Activated naive CD4-positive, alpha-beta T cell treated with anti-CD3 and anti-CD28 coated beads, Interleukin-2, amount 50 U/mL, for 72 hours (primary cell): Measurements from ENCODE around the gene MED13L. TPM values are rescaled to one million over a fixed set of nuclear protein-coding genes. Genes with fewer than 3 reads are reported as not detected.

Experiments used
- ATAC-seq, 2 donors: fragments of 150-1000 bp; cut with Tn5 transposase; 2 replicates each; pipeline ENCODE4 v1.10.0; 2021; ENCODE audit warnings: mild to moderate bottlenecking in 2 of 2, moderate library complexity in 2 of 2
- DNase-seq, 2 donors: peaks; one replicate each; pipeline ENCODE4 v3.0.0; 2021 to 2022; ENCODE audit warnings: low spot score in 2 of 2
- H3K27ac Mint-ChIP-seq, 2 donors: one replicate each; pipeline ENCODE4 v1.8.0; 2022; ENCODE audit warnings: mild to moderate bottlenecking in 2 of 2, mixed read lengths in 2 of 2
- H3K36me3 Mint-ChIP-seq, 2 donors: one replicate each; pipeline ENCODE4 v1.8.0; 2022; ENCODE audit warnings: mixed read lengths in 2 of 2
- H3K9me3 Mint-ChIP-seq, 2 donors: one replicate each; pipeline ENCODE4 v1.8.0; 2022; ENCODE audit warnings: mixed read lengths in 2 of 2
- total RNA-seq, 2 donors: library from RNA; stranded (reverse); gene quantifications; one replicate each; pipeline ENCODE4 v1.2.3, GENCODE V29; 2022

Gene MED13L
- total RNA-seq, 2 donors from 2014 or later = 54.2 to 64.0 TPM

- Mint-ChIP-seq H3K9me3 (no peaks in the 10 kb centered on the region), H3K36me3 (no peaks in the 10 kb centered on the region)
- no peak for ATAC-seq
Observed at GRCh38 chr12:116266631-116267349, 10.7 kb downstream of the MED13L start.

GRCh38 chr12:116266168-116266601, 11.3 kb downstream of the MED13L start:
- Mint-ChIP-seq H3K9me3 (no peaks in the 10 kb centered on the region), H3K36me3 (no peaks in the 10 kb centered on the region), H3K27ac (no peak overlapping the region)
- no peak for ATAC-seq
- no peak for DNase-seq

More at GRCh38 chr12:116266631-116267349, 10.7 kb downstream of the MED13L start:
- H3K27ac Mint-ChIP-seq = no peak overlapping the region
- no peak for DNase-seq

GRCh38 chr12:116265351-116266147, 11.9 kb downstream of the MED13L start:
- DNase-seq (no peak), ATAC-seq (no peak)
- Mint-ChIP-seq H3K36me3 (no peaks in the 10 kb centered on the region), H3K9me3 (no peaks in the 10 kb centered on the region), H3K27ac (no peak overlapping the region)

GRCh38 chr12:116264525-116265070, 12.9 kb downstream of the MED13L start:
- ATAC-seq = no peak
- DNase-seq = no peak
- Mint-ChIP-seq H3K27ac (no peak overlapping the region), H3K36me3 (no peaks in the 10 kb centered on the region), H3K9me3 (no peaks in the 10 kb centered on the region)

GRCh38 chr12:116263844-116264243, 13.6 kb downstream of the MED13L start:
- no peak for ATAC-seq
- Mint-ChIP-seq H3K9me3 (no peaks in the 10 kb centered on the region), H3K27ac (no peak overlapping the region), H3K36me3 (no peaks in the 10 kb centered on the region)
- DNase-seq = no peak

GRCh38 chr12:116263431-116263830, 14.1 kb downstream of the MED13L start:
- DNase-seq = no peak
- ATAC-seq = no peak
- Mint-ChIP-seq H3K27ac (no peak overlapping the region), H3K9me3 (no peaks in the 10 kb centered on the region), H3K36me3 (no peaks in the 10 kb centered on the region)

- no peak for ATAC-seq
- Mint-ChIP-seq H3K36me3 (no peaks in the 10 kb centered on the region), H3K9me3 (no peaks in the 10 kb centered on the region)
Observed at GRCh38 chr12:116262741-116263140, 14.8 kb downstream of the MED13L start.

GRCh38 chr12:116261525-116262100, 15.9 kb downstream of the MED13L start:
- no peak overlapping the region for H3K27ac Mint-ChIP-seq
- no peak for DNase-seq
- H3K36me3 Mint-ChIP-seq = no peaks in the 10 kb centered on the region
- ATAC-seq = peak in 1 of 2 donors; percentile 62
- H3K9me3 Mint-ChIP-seq = no peaks in the 10 kb centered on the region

More at GRCh38 chr12:116262741-116263140, 14.8 kb downstream of the MED13L start:
- no peak for DNase-seq
- no peak overlapping the region for H3K27ac Mint-ChIP-seq

GRCh38 chr12:116259800-116260577, 17.5 kb downstream of the MED13L start:
- no peak overlapping the region for H3K27ac Mint-ChIP-seq
- no peak for ATAC-seq

GRCh38 chr12:116257826-116258225, 19.7 kb downstream of the MED13L start:
- ATAC-seq = no peak
- H3K27ac Mint-ChIP-seq = peak overlapping the region in 1 of 2 donors; percentile 41
- no peak for DNase-seq
- no peaks in the 10 kb centered on the region for H3K9me3 Mint-ChIP-seq
- H3K36me3 Mint-ChIP-seq = peaks cover 0 to 6% of the 10 kb centered on the region in 2 donors

More at GRCh38 chr12:116259800-116260577, 17.5 kb downstream of the MED13L start:
- no peaks in the 10 kb centered on the region for H3K9me3 Mint-ChIP-seq
- no peaks in the 10 kb centered on the region for H3K36me3 Mint-ChIP-seq
- no peak for DNase-seq

- no peak for DNase-seq
- Mint-ChIP-seq H3K27ac (no peak overlapping the region), H3K9me3 (peaks cover 0 to 4% of the 10 kb centered on the region in 2 donors), H3K36me3 (peaks cover 2 to 12% of the 10 kb centered on the region in 2 donors)
- ATAC-seq = no peak
Observed at GRCh38 chr12:116257215-116257614, 20.3 kb downstream of the MED13L start.

GRCh38 chr12:116249938-116250337, 27.6 kb downstream of the MED13L start:
- H3K9me3 Mint-ChIP-seq = peaks cover 0 to 19% of the 10 kb centered on the region in 2 donors
- DNase-seq (no peak), ATAC-seq (no peak)
- peak overlapping the region in 1 of 2 donors; percentile 85 for H3K27ac Mint-ChIP-seq
- H3K36me3 Mint-ChIP-seq = peaks cover 4 to 37% of the 10 kb centered on the region in 2 donors

GRCh38 chr12:116248930-116249329, 28.6 kb downstream of the MED13L start:
- ATAC-seq (no peak), DNase-seq (no peak)
- Mint-ChIP-seq H3K27ac (no peak overlapping the region), H3K9me3 (peaks cover 0 to 19% of the 10 kb centered on the region in 2 donors), H3K36me3 (peaks cover 4 to 37% of the 10 kb centered on the region in 2 donors)

GRCh38 chr12:116248433-116248832, 29.1 kb downstream of the MED13L start:
- Mint-ChIP-seq H3K9me3 (peaks cover 0 to 19% of the 10 kb centered on the region in 2 donors), H3K36me3 (peaks cover 4 to 37% of the 10 kb centered on the region in 2 donors), H3K27ac (no peak overlapping the region)
- ATAC-seq (no peak), DNase-seq (no peak)

GRCh38 chr12:116247377-116247776, 30.1 kb downstream of the MED13L start:
- ATAC-seq (peak in 1 of 2 donors; percentile 38), DNase-seq (no peak)
- peak overlapping the region in 1 of 2 donors; percentile 5 for H3K27ac Mint-ChIP-seq

More at GRCh38 chr12:116247377-116247776, 30.1 kb downstream of the MED13L start:
- Mint-ChIP-seq H3K36me3 (peaks cover 3 to 27% of the 10 kb centered on the region in 2 donors), H3K9me3 (peaks cover 0 to 17% of the 10 kb centered on the region in 2 donors)
